MM.1S (cell line): ENCODE results near the gene KCNMA1.

Source experiments
- EZH2phosphoT487 ChIP-seq: fragments of 300-600 bp; sonication (generic); IDR thresholded peaks from 2 replicates; pipeline ENCODE4 v1.6.1; 2018; ENCODE audit warnings: antibody characterized with exemption, low read length
- TF ChIP-seq, protein P1 (sequence below): fragments of 300-600 bp; sonication (generic); IDR thresholded peaks from 2 replicates; pipeline ENCODE4 v1.5.1; 2016; ENCODE audit warnings: antibody characterized with exemption, low read length, mixed read lengths

GRCh38 chr10:77117501-77117900, 520.1 kb downstream of the KCNMA1 start:
- TF ChIP-seq, protein P1, sequence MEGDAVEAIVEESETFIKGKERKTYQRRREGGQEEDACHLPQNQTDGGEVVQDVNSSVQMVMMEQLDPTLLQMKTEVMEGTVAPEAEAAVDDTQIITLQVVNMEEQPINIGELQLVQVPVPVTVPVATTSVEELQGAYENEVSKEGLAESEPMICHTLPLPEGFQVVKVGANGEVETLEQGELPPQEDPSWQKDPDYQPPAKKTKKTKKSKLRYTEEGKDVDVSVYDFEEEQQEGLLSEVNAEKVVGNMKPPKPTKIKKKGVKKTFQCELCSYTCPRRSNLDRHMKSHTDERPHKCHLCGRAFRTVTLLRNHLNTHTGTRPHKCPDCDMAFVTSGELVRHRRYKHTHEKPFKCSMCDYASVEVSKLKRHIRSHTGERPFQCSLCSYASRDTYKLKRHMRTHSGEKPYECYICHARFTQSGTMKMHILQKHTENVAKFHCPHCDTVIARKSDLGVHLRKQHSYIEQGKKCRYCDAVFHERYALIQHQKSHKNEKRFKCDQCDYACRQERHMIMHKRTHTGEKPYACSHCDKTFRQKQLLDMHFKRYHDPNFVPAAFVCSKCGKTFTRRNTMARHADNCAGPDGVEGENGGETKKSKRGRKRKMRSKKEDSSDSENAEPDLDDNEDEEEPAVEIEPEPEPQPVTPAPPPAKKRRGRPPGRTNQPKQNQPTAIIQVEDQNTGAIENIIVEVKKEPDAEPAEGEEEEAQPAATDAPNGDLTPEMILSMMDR: no peak
- no peak for TF ChIP-seq EZH2phosphoT487
